IMR-90 (cell line): ENCODE data around the gene CD274. TPM values are rescaled to one million over a fixed set of nuclear protein-coding genes. Genes with fewer than 3 reads are reported as not detected.

Experiments used
- ATAC-seq: fragments of 200-7000 bp; cut with Tn5 transposase; 2 replicates; pipeline ENCODE4 v1.9.1; 2020; ENCODE audit warnings: low read depth, mild to moderate bottlenecking, moderate library complexity
- BruUV-seq: library from RNA; stranded (reverse); fragments of 400-500 nt; replicated peaks from 2 replicates; lab custom pipeline; 2021; lab: Mats Ljungman, UMichigan
- CTCF ChIA-PET: fragments of 300-600 bp; formaldehyde crosslinking; extraction: SDS; loops from one replicate; lab custom pipeline; 2021; ENCODE audit warnings: antibody characterized with exemption; lab: Yijun Ruan, JAX
- POLR2A ChIA-PET: fragments of 300-600 bp; sonication (Branson Sonifier 250); formaldehyde crosslinking; loops from one replicate; lab custom pipeline; 2022; ENCODE audit warnings: antibody characterized with exemption; ENCODE audit not compliant: unreplicated experiment; lab: Charles Lee
- DNase-seq: peaks from one replicate; pipeline ENCODE4 v3.0.0; 2013
- H2AFZ ChIP-seq: replicated peaks from 2 replicates; pipeline ENCODE3; 2013; ENCODE audit warnings: low read length, mild to moderate bottlenecking; ENCODE audit not compliant: poor library complexity
- H2AK5ac ChIP-seq: 2 replicates; pipeline ENCODE4 v1.6.1; 2013; ENCODE audit warnings: low read depth, low read length, inconsistent platforms
- H2AK9ac ChIP-seq: replicated peaks from 2 replicates; pipeline ENCODE3; 2013; ENCODE audit warnings: mild to moderate bottlenecking, low read depth, low read length, moderate library complexity; ENCODE audit not compliant: poor library complexity
- H2BK120ac ChIP-seq: 2 replicates; pipeline ENCODE4 v1.6.1; 2013; ENCODE audit warnings: low read depth, low read length, inconsistent platforms
- H2BK15ac ChIP-seq: 3 replicates; pipeline ENCODE4 v1.6.1; 2013; ENCODE audit warnings: low read depth, low read length, inconsistent platforms
- H2BK20ac ChIP-seq: 2 replicates; pipeline ENCODE4 v1.6.1; 2013; ENCODE audit warnings: low read depth, mild to moderate bottlenecking, inconsistent platforms, low read length, moderate library complexity
- H2BK5ac ChIP-seq: 2 replicates; pipeline ENCODE4 v1.6.1; 2013; ENCODE audit warnings: mild to moderate bottlenecking, low read depth, low read length, inconsistent platforms; ENCODE audit not compliant: poor library complexity, severe bottlenecking
- H3K14ac ChIP-seq: replicated peaks from 2 replicates; pipeline ENCODE4 v1.6.1; 2013; ENCODE audit warnings: low read depth, low read length, inconsistent platforms
- H3K18ac ChIP-seq: 2 replicates; pipeline ENCODE4 v1.6.1; 2013; ENCODE audit warnings: low read depth, low read length, control low read depth
- H3K23ac ChIP-seq: 2 replicates; pipeline ENCODE4 v1.6.1; 2013; ENCODE audit warnings: low read depth, low read length, inconsistent platforms
- H3K27ac ChIP-seq: 2 replicates; pipeline ENCODE4 v1.5.1; 2013; ENCODE audit warnings: mild to moderate bottlenecking, control low read depth, low read length; ENCODE audit not compliant: insufficient read depth
- H3K27me3 ChIP-seq: 2 replicates; pipeline ENCODE4 v1.6.1; 2013; ENCODE audit warnings: low read length; ENCODE audit not compliant: control insufficient read depth, insufficient read depth
- H3K36me3 ChIP-seq: 2 replicates; pipeline ENCODE4 v1.6.1; 2013; ENCODE audit warnings: low read length, mixed read lengths; ENCODE audit not compliant: control insufficient read depth, insufficient read depth
- H3K4ac ChIP-seq: 2 replicates; pipeline ENCODE4 v1.6.1; 2013; ENCODE audit warnings: low read depth, low read length, inconsistent platforms
- H3K4me1 ChIP-seq: 2 replicates; pipeline ENCODE4 v1.6.1; 2013; ENCODE audit warnings: low read length, mixed read lengths; ENCODE audit not compliant: control insufficient read depth, insufficient read depth
- H3K4me2 ChIP-seq: 2 replicates; pipeline ENCODE4 v1.6.1; 2013; ENCODE audit warnings: low read depth, mild to moderate bottlenecking, control low read depth, low read length, moderate library complexity
- H3K4me3 ChIP-seq: 2 replicates; pipeline ENCODE4 v1.5.1; 2013; ENCODE audit warnings: low read depth, mild to moderate bottlenecking, control low read depth, low read length, moderate library complexity; ENCODE audit not compliant: insufficient read depth
- H3K56ac ChIP-seq: 2 replicates; pipeline ENCODE4 v1.6.1; 2013; ENCODE audit warnings: low read length, inconsistent platforms; ENCODE audit not compliant: insufficient read depth; ENCODE audit errors: extremely low read depth
- H3K79me1 ChIP-seq, 2 experiments: 2 replicates each; pipeline ENCODE4 v1.6.1; 2013; ENCODE audit warnings: low read length in 2 of 2, inconsistent platforms in 1 of 2, low read depth in 1 of 2
- H3K9ac ChIP-seq: 2 replicates; pipeline ENCODE4 v1.6.1; 2013; ENCODE audit warnings: low read depth, low read length, control low read depth
- H3K9me1 ChIP-seq: 2 replicates; pipeline ENCODE4 v1.6.1; 2013; ENCODE audit warnings: low read length, inconsistent platforms; ENCODE audit not compliant: insufficient read depth
- H3K9me3 ChIP-seq: 2 replicates; pipeline ENCODE4 v1.6.1; 2013; ENCODE audit warnings: low read length; ENCODE audit not compliant: control insufficient read depth, insufficient read depth
- H4K20me1 ChIP-seq: 2 replicates; pipeline ENCODE4 v1.6.1; 2013; ENCODE audit warnings: low read length, inconsistent platforms; ENCODE audit not compliant: insufficient read depth
- H4K5ac ChIP-seq: 2 replicates; pipeline ENCODE4 v1.6.1; 2013; ENCODE audit warnings: mild to moderate bottlenecking, low read depth, low read length, control low read depth
- H4K8ac ChIP-seq, 2 experiments: 2 replicates each; pipeline ENCODE4 v1.6.1; 2013; ENCODE audit warnings: low read depth in 2 of 2, low read length in 2 of 2, control low read depth in 1 of 2, inconsistent platforms in 1 of 2
- H4K91ac ChIP-seq: 2 replicates; pipeline ENCODE4 v1.6.1; 2013; ENCODE audit warnings: low read depth, low read length, inconsistent platforms; ENCODE audit not compliant: insufficient read depth
- BHLHE40 ChIP-seq: fragments of 150-350 bp; IDR thresholded peaks from 2 replicates; pipeline ENCODE4 v1.6.1; 2016; ENCODE audit warnings: mild to moderate bottlenecking, low read depth, low read length
- CTCF ChIP-seq: conservative IDR thresholded peaks from 2 replicates; pipeline ENCODE4 v1.5.1; 2012; ENCODE audit warnings: mild to moderate bottlenecking, low read depth, low read length, improper control_type of control experiment
- ELK1 ChIP-seq: fragments of 150-350 bp; IDR thresholded peaks from 2 replicates; pipeline ENCODE4 v1.6.1; 2016; ENCODE audit warnings: low read depth, mild to moderate bottlenecking, low read length, moderate library complexity, borderline replicate concordance
- NFE2L2 ChIP-seq: fragments of 150-350 bp; IDR thresholded peaks from 2 replicates; pipeline ENCODE4 v1.6.1; 2016; ENCODE audit warnings: low read depth, mild to moderate bottlenecking, low read length
- RCOR1 ChIP-seq: IDR thresholded peaks from 2 replicates; pipeline ENCODE4 v1.6.1; 2012; ENCODE audit warnings: mild to moderate bottlenecking, low read length, improper control_type of control experiment; ENCODE audit not compliant: insufficient replicate concordance
- WGBS, 2 experiments: methylation state at CpG; one replicate each; pipeline versions ENCODE4 v1.1.5 to v1.1.7; 2013; ENCODE audit warnings: missing lambda C conversion rate in 2 of 2; ENCODE audit not compliant: insufficient read length in 1 of 2; ENCODE audit errors: extremely low coverage in 2 of 2; 5-methylcytosine and 5-hydroxymethylcytosine counted together
- dilution Hi-C: fragments of 300-500 bp; cut with HindIII; formaldehyde crosslinking; loops from one replicate; pipeline ENCODE4 v1.14.3; 2018; ENCODE audit warnings: low sequenced_read_pairs; ENCODE audit not compliant: unreplicated experiment
- in situ Hi-C: fragments of 300-500 bp; cut with MboI; formaldehyde crosslinking; loops from 3 replicates; pipeline ENCODE4 v1.14.3; 2019; ENCODE audit warnings: low sequenced_read_pairs, inconsistent platforms, mixed read lengths
- intact Hi-C: fragments of 100-400 bp; cut with micrococcal nuclease; formaldehyde crosslinking; loops from 2 replicates; pipeline ENCODE4 v1.10.0; 2022
- polyA plus RNA-seq, 3 experiments: library from polyadenylated mRNA; depleted of rRNA; stranded (reverse); fragments of >200 nt; gene quantifications; 2 replicates each; pipeline ENCODE4 v1.2.3, GENCODE V29; 2012; ENCODE audit warnings: low replicate concordance in 1 of 3
- total RNA-seq: library from RNA; depleted of rRNA; stranded (reverse); fragments of >200 nt; gene quantifications from 2 replicates; pipeline ENCODE4 v1.2.3, GENCODE V29; 2012

The CD274 gene
- total and polyA plus RNA-seq, 2 of the 4 experiments (the other 2 are of a cell fraction) = 17.4 to 19.4 TPM

- TF ChIP-seq CTCF (no peak), NFE2L2 (no peak)
These were observed 41.7 kb upstream of the CD274 start (continued) for GRCh38 chr9:5408596-5408995.

GRCh38 chr9:5416953-5417352 is 33.4 kb upstream of the CD274 start:
- Histone ChIP-seq H3K79me1 (no peaks in the 10 kb centered on the region; a peak in 1 of 4 replicates), H3K14ac (no peak overlapping the region), H3K4ac (no peak overlapping the region), H2AK5ac (no peak overlapping the region), H3K4me1 (no peaks in the 10 kb centered on the region), H3K9ac (no peak overlapping the region), H4K20me1 (no peaks in the 10 kb centered on the region), H4K5ac (no peak overlapping the region), H3K27ac (no peak overlapping the region), H3K4me2 (no peak overlapping the region), H3K36me3 (no peaks in the 10 kb centered on the region; the same call in 1 of the 2 replicates), H2AFZ (no peak overlapping the region), H3K9me1 (peaks cover 9% of the 10 kb centered on the region), H4K91ac (no peak overlapping the region), H3K23ac (no peak overlapping the region), H2BK15ac (no peak overlapping the region), H3K56ac (no peak overlapping the region), H4K8ac (no peak overlapping the region), H3K27me3 (no peaks in the 10 kb centered on the region), H2AK9ac (no peak overlapping the region), H3K4me3 (no peak overlapping the region), H2BK20ac (no peak overlapping the region), H3K18ac (no peak overlapping the region), H2BK5ac (no peak overlapping the region), H3K9me3 (no peaks in the 10 kb centered on the region), H2BK120ac (no peak overlapping the region)
- CTCF ChIA-PET = interaction anchor here (0.6 to 1.7 kb wide), 3 partner anchors 21 to 340 kb away, joined by 3 to 5 read pairs (median 3); partner anchors contain the start of gene PLGRKT
- no peak for TF ChIP-seq BHLHE40
- no peak for TF ChIP-seq ELK1
- no peak for TF ChIP-seq RCOR1
- WGBS, 2 experiments = no CpG with 5 or more reads among the region's 3 CpGs
- POLR2A ChIA-PET = no interaction called here
- BruUV-seq = no TSS peak
- DNase-seq = no peak
- dilution Hi-C loops = no loop called here
- ATAC-seq = no peak
- intact Hi-C loops = no loop called here
- in situ Hi-C loops = no loop called here
